IPS-11a (cell line): Measurements from ENCODE around the gene ALKBH6.
"Not testable (repeated sequence)": the region's sequence is repeated elsewhere in the genome, so short reads cannot be mapped to it uniquely, and the experiment has no call there.

Experiments
- H3K4me3 ChIP-seq: one replicate; pipeline ENCODE4 v1.5.1; 2013; ENCODE audit warnings: low read depth, low read length, control low read depth

ALKBH6 gene

GRCh38 chr19:35993923-35994598, 20.0 kb downstream of the ALKBH6 start:
- no peak overlapping the region for H3K4me3 ChIP-seq

- H3K4me3 ChIP-seq = no peak overlapping the region
Measured at GRCh38 chr19:35992907-35993765, 20.9 kb downstream of the ALKBH6 start.

- H3K4me3 ChIP-seq = no peak overlapping the region
Measured at GRCh38 chr19:35991731-35992450, 22.1 kb downstream of the ALKBH6 start.

- no peak overlapping the region for H3K4me3 ChIP-seq
Measured at GRCh38 chr19:35990771-35991730, 23.0 kb downstream of the ALKBH6 start.

GRCh38 chr19:35990156-35990555, 23.9 kb downstream of the ALKBH6 start:
- no peak overlapping the region for H3K4me3 ChIP-seq

- H3K4me3 ChIP-seq = no peak overlapping the region
Measured at GRCh38 chr19:35988824-35989223, 25.2 kb downstream of the ALKBH6 start.

- H3K4me3 ChIP-seq = no peak overlapping the region
Measured at GRCh38 chr19:35987571-35987896, 26.5 kb downstream of the ALKBH6 start.

DNA sequence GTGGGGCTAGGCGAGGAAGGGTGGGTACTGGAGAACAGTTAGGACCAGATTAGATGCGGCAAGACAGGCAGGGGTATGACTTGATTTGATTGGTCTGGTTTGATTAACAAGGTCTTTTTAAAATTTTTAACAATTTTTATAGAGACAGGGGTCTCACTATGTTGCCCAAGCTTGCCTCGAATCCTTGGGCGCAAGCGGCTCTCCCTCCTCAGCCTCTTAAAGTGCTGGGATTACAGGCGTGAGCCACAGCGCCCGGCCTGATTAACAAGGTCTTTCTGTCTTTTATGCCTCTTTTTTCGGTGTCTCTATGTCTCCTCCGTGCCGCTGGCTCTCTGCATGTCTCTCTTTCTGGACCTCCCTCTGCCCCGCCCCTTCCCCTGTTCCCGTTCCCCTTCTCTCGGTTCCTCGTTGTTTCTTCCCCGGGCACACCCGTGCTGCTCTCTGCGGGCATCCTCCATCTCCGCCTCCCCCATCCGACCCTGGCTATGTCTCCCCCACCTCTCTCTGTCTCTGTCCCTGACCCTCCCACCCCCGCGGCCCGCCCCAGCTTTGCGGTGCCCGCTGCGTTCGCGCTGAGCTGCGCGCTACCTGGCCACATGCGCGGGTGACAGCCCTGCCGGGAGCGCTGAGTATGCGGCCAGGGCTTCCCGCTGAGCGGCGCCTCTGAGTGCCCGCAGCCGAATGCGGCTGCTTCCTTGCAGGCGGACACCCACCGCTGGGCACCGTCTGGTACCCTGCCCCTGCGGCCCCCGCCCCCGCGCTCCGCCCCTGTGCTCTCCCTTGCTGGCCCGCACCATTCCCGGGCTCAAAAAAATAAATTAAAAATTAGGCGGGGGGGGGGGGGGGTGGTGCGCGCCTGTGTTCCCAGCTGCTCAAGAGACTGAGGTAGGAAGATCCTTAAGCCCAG, 27.1 kb downstream of the ALKBH6 start:
- peak overlapping the region; percentile 27 for H3K4me3 ChIP-seq

DNA sequence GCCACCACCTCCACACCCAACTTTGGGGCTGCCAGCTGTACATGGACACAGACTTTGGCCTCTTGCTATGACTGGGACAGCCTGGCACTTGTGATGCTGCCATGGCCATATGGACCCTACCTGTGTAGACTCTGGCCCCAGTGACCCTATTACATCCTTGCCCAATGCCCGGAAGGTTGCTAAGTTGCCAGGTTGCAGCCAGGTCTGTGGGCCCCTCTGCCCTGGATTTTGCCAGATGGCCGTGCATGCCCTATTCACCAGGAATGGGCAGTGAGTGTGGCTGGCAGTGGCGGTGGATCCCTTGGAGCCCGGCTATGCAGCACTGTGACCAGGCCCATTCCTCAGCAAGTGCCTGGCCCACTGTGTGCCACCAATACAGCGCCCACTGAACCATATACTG, 27.9 kb downstream of the ALKBH6 start:
- no peak overlapping the region for H3K4me3 ChIP-seq

- H3K4me3 ChIP-seq = no peak overlapping the region
Measured at GRCh38 chr19:35983177-35983576, 30.8 kb downstream of the ALKBH6 start.

DNA sequence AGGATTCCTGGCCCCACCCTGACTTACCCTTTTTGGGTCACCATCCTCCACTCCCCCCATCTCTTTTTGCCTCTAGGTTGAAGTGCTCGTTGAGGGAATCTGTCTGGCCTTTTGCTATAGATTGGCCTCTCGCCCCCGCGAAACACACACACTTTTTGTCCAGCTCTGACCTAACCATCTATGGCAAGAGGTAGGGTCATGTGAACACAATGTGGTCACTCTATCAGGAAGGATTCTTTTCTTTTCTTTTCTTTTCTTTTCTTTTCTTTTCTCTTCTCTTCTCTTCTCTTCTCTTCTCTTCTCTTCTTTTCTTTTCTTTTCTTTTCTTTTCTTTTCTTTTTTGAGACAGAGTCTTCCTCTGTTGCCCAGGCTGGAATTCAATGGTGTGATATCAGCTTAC, 33.0 kb downstream of the ALKBH6 start:
- H3K4me3 ChIP-seq = not testable (repeated sequence)

- no peak overlapping the region for H3K4me3 ChIP-seq
Measured at GRCh38 chr19:35978832-35979365, 35.1 kb downstream of the ALKBH6 start.

- no peak overlapping the region for H3K4me3 ChIP-seq
Measured at GRCh38 chr19:35978271-35978670, 35.7 kb downstream of the ALKBH6 start.

DNA sequence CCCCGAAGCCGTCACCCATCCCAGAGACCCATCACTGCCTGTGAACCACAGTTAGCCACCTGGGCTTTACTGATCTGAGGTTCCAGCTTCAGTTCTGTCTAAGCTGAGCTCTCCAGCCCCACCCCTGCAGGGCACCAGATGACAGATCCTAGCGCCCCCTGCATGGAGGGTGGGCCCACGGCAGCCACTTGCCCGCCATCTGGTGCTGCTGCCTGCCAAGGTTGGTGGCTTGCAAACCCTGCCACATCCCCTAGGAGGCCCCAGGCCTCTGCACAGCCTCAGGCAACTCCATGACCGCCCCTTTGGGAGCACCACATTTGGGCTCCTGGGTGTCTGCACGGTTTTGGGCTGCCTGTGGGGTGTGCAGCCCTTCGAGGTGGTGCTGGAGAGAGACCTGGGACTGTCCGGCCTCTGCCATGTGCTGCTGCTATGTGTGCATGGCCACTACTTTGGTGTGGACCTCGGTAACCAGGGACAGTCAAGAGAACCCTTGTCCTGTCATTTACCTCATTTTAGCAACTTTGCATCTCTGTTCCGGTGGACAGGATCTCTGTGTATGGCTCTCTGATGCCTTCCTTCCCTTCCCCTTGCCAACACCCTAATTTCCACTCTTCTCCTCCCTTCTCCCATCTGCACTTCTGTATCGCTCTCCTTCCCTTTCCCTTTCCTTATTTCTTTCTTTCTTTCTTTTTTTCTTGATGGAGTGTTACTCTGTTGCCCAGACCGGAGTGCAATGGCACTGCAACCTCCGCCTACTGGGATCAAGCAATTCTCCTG, 36.4 kb downstream of the ALKBH6 start:
- H3K4me3 ChIP-seq = no peak overlapping the region

GRCh38 chr19:35975608-35976214, 38.3 kb downstream of the ALKBH6 start:
- no peak overlapping the region for H3K4me3 ChIP-seq

- H3K4me3 ChIP-seq = no peak overlapping the region
Measured at GRCh38 chr19:35973487-35973886, 40.5 kb downstream of the ALKBH6 start.

DNA sequence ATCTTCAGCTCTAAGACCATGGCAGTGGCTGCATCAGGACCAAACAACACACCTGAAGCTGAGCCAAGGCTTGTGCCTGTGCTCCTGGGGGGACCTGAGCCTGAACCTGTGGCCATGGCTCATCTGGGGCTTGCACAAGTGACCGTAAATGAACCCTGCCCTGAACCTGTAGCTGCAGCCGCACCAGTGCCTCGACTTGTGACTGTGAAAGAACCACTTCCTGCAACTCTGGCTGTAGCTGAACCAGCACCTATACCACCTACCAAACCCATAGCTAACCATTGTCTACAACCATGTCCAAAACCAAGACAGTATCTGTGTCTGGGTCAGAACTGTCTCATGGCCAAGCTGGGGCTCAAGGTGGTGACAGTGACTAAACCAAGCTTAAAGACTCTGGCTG, 47.2 kb downstream of the ALKBH6 start:
- no peak overlapping the region for H3K4me3 ChIP-seq

GRCh38 chr19:35963514-35963913, 50.5 kb downstream of the ALKBH6 start:
- H3K4me3 ChIP-seq = no peak overlapping the region
